OCI-LY3 (cell line): ENCODE measurements around the gene ARL6IP4.

ENCODE experiments used
- H2AFZ ChIP-seq: fragments of 200-600, 300-600 bp; shearing (Covaris generic); 2 replicates; pipeline ENCODE4 v1.6.0; 2014; ENCODE audit warnings: antibody characterized with exemption, low read depth, low read length
- H3K27ac ChIP-seq: fragments of 200-600, 300-600 bp; sonication (generic); 2 replicates; pipeline ENCODE4 v1.5.1; 2014; ENCODE audit warnings: mild to moderate bottlenecking, low read length, moderate library complexity, mixed read lengths
- H3K27me3 ChIP-seq: fragments of 200-600, 300-600 bp; sonication (generic); 2 replicates; pipeline ENCODE4 v1.6.1; 2014; ENCODE audit warnings: low read depth, low read length, mixed read lengths
- H3K36me3 ChIP-seq: fragments of 200-600, 300-600 bp; sonication (generic); replicated peaks from 2 replicates; pipeline ENCODE3; 2014; ENCODE audit warnings: low read depth, low read length, mixed read lengths
- H3K4me1 ChIP-seq: fragments of 300-600, 200-600 bp; sonication (generic); 2 replicates; pipeline ENCODE4 v1.6.1; 2014; ENCODE audit warnings: low read length, mixed read lengths
- H3K4me2 ChIP-seq: fragments of 200-600, 300-600 bp; sonication (generic); 2 replicates; pipeline ENCODE4 v1.6.1; 2014; ENCODE audit warnings: low read length, mixed read lengths
- H3K4me3 ChIP-seq: fragments of 300-600, 200-600 bp; sonication (generic); 2 replicates; pipeline ENCODE4 v1.5.1; 2014; ENCODE audit warnings: antibody characterized with exemption, mild to moderate bottlenecking, low read length, moderate library complexity
- H3K79me2 ChIP-seq: fragments of 300-600, 200-600 bp; shearing (Covaris generic); 2 replicates; pipeline ENCODE4 v1.6.1; 2014; ENCODE audit warnings: mild to moderate bottlenecking, low read length, mixed read lengths
- H3K9ac ChIP-seq: fragments of 300-600, 200-600 bp; shearing (Covaris generic); 2 replicates; pipeline ENCODE4 v1.6.0; 2014; ENCODE audit warnings: mild to moderate bottlenecking, low read length, moderate library complexity
- H3K9me3 ChIP-seq: fragments of 200-600, 300-600 bp; shearing (Covaris generic); 2 replicates; pipeline ENCODE4 v1.6.1; 2014; ENCODE audit warnings: low read length, mixed read lengths; ENCODE audit not compliant: insufficient read depth
- H4K20me1 ChIP-seq: fragments of 200-600, 300-600 bp; sonication (generic); 2 replicates; pipeline ENCODE4 v1.6.1; 2016; ENCODE audit warnings: low read length, mixed read lengths; ENCODE audit not compliant: insufficient read depth
- EZH2phosphoT487 ChIP-seq: fragments of 200-600 bp; shearing (Covaris generic); IDR thresholded peaks from 2 replicates; pipeline ENCODE4 v1.6.1; 2018; ENCODE audit warnings: antibody characterized with exemption, mixed run types, low read depth
- TF ChIP-seq, protein P1 (sequence below): fragments of 200-600, 300-600 bp; sonication (generic); IDR thresholded peaks from 2 replicates; pipeline ENCODE4 v1.5.1; 2014; ENCODE audit warnings: antibody characterized with exemption, low read length, low read depth

ARL6IP4 gene

DNA sequence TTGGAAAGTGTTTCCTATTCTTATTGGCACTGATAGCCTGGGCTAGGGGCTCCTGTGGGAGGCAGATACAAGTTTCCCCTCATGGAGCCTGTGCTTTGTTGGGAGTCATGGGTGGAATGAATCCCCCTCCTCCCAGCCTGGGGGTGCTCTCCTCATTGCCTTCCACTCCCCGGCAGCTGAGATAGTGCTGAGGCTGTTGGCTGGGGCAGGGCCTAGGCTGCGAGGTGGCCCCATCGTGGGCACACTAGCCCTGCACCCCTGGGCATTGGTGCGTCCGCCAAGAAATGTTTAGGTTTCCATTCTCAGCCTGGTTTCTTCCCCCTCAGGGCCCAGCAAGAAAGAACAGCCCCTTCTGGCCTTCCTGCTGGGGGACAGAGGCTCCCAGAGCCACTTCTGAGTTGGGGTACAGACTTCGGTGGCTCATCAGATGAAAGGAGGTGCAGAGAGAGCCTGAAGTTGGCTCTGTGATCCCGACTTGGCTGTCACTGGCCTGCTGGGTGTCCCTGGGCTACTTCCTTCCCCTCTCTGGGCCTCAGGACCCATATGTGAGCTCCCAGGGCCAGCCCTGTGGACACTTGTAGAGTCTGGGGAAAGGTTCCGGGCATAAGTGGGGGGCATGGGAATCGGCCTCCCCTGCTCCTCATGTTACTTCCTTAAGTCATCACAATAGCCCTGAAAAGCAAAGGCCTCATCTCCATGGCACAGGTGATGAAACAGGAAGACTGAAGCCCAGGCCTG is 2.7 kb upstream of the ARL6IP4 start:
- H3K4me1 ChIP-seq = peaks cover 25% of the 10 kb centered on the region
- no peaks in the 10 kb centered on the region for H3K9me3 ChIP-seq
- H3K9ac ChIP-seq = no peak overlapping the region
- no peaks in the 10 kb centered on the region for H3K27me3 ChIP-seq
- H3K36me3 ChIP-seq = peaks cover 11% of the 10 kb centered on the region
- H4K20me1 ChIP-seq = peaks cover 14% of the 10 kb centered on the region
- no peak overlapping the region for H3K4me3 ChIP-seq
- no peak overlapping the region for H3K4me2 ChIP-seq
- H3K79me2 ChIP-seq = peaks cover 40% of the 10 kb centered on the region
- no peak overlapping the region for H2AFZ ChIP-seq
- H3K27ac ChIP-seq = no peak overlapping the region
- TF ChIP-seq, protein P1, sequence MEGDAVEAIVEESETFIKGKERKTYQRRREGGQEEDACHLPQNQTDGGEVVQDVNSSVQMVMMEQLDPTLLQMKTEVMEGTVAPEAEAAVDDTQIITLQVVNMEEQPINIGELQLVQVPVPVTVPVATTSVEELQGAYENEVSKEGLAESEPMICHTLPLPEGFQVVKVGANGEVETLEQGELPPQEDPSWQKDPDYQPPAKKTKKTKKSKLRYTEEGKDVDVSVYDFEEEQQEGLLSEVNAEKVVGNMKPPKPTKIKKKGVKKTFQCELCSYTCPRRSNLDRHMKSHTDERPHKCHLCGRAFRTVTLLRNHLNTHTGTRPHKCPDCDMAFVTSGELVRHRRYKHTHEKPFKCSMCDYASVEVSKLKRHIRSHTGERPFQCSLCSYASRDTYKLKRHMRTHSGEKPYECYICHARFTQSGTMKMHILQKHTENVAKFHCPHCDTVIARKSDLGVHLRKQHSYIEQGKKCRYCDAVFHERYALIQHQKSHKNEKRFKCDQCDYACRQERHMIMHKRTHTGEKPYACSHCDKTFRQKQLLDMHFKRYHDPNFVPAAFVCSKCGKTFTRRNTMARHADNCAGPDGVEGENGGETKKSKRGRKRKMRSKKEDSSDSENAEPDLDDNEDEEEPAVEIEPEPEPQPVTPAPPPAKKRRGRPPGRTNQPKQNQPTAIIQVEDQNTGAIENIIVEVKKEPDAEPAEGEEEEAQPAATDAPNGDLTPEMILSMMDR = no peak
- TF ChIP-seq EZH2phosphoT487 = no peak

DNA sequence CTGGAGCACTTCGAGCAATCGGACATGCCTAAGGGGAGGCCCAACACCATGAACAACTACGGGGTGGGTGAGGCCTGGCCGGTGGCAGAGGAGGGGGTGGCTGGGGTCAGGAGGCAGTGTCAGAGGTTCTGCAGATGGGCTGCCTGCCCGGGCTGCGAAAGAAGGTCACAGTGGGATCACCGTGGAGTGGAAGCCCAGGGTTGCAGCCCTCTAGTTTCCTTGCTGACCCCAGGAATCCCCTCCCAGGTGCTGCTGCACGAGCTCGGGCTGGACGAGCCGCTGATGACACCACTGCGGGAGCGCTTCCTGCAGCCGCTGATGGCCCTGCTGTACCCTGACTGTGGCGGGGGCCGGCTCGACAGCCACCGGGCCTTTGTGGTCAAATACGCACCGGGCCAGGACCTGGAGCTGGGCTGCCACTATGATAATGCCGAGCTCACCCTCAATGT is 1.9 kb upstream of the ARL6IP4 start:
- Histone ChIP-seq H3K4me1 (peaks cover 25% of the 10 kb centered on the region), H3K79me2 (peaks cover 40% of the 10 kb centered on the region), H2AFZ (no peak overlapping the region)

DNA sequence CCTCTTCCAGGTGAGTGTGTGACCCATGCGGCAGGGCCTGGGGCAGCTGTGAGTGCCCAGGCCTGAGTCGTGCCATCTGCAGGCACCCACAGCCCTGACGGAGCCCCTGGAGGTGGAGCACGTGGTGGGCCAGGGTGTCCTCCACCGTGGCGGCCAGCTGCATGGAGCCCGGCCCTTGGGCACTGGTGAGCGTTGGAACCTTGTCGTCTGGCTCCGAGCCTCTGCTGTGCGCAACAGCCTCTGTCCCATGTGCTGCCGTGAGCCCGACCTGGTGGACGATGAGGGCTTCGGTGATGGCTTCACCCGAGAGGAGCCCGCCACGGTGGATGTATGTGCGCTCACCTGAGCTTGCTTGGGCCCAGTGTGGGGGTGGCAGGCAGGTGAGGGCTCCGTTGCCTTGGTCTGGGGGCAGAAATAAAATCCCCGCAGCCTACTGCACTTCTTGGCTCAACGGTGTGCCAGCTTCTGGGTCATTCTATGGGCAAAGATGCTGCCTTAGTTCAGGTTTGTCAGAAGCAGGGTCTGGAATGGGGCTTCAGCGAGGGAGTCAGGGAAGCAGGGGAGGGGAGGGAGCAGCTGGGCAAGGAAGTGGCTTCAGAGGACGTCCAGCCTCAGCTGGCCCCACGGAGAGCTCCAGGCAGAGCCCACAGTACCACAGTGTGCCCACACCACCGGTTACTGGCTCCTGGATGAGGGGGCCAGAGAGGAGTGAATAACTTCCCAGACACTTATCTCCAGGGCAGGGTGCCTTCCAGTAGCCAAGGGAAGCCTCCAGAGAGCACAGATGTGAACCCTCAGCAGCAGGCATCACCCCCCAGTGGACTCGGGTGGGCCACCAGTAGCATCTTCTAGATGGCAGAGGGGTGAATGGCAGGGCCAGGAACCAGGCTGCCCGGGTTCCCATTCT is 1.2 kb upstream of the ARL6IP4 start:
- H3K27ac ChIP-seq = peak overlapping the region; percentile 53; the same call in 1 of the 2 replicates

More for the DNA sequence above, 1.9 kb upstream of the ARL6IP4 start:
- no peak overlapping the region for H3K9ac ChIP-seq
- H4K20me1 ChIP-seq = peaks cover 21% of the 10 kb centered on the region
- no peaks in the 10 kb centered on the region for H3K27me3 ChIP-seq
- no peak for TF ChIP-seq EZH2phosphoT487
- TF ChIP-seq, protein P1 = no peak
- H3K9me3 ChIP-seq = no peaks in the 10 kb centered on the region
- H3K4me2 ChIP-seq = no peak overlapping the region
- H3K36me3 ChIP-seq = peaks cover 15% of the 10 kb centered on the region
- no peak overlapping the region for H3K27ac ChIP-seq
- H3K4me3 ChIP-seq = no peak overlapping the region

More for the DNA sequence above, 1.2 kb upstream of the ARL6IP4 start:
- H3K9ac ChIP-seq = peak overlapping the region; percentile 89
- H4K20me1 ChIP-seq = peaks cover 21% of the 10 kb centered on the region
- peak overlapping the region; percentile 96 for H3K4me3 ChIP-seq
- no peak overlapping the region for H2AFZ ChIP-seq
- H3K79me2 ChIP-seq = peaks cover 40% of the 10 kb centered on the region
- peaks cover 15% of the 10 kb centered on the region for H3K36me3 ChIP-seq
- H3K9me3 ChIP-seq = no peaks in the 10 kb centered on the region
- TF ChIP-seq EZH2phosphoT487 = no peak
- TF ChIP-seq, protein P1 = no peak
- peak overlapping the region; percentile 86 for H3K4me2 ChIP-seq
- H3K4me1 ChIP-seq = peaks cover 25% of the 10 kb centered on the region
- H3K27me3 ChIP-seq = no peaks in the 10 kb centered on the region
